ENCODE measurements around the gene CA12.
"Not testable (repeated sequence)": the region's sequence is repeated elsewhere in the genome, so short reads cannot be mapped to it uniquely, and the experiment has no call there.

Gene CA12

DNA sequence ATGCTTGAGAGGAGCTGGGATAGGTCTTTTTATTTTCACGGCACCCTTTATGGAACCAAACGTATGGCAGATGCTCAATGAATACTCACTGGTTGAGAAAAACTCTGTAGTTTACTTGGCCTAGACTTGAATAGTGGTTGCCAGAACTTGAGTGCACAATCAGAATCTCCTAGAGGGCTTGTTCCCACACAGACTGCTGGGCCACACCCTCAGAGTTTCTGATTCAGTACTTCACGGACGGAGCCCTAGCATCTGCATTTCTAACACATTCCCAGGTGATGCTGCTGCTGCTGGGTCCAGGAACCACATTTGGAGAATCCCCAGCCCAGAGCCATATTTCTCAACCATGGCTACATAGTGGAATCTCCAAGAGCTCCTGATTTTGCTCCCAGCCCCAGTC, 24.6 kb downstream of the CA12 start:
- DNase-seq (ENCODE audit: low spot score): no peak

DNA sequence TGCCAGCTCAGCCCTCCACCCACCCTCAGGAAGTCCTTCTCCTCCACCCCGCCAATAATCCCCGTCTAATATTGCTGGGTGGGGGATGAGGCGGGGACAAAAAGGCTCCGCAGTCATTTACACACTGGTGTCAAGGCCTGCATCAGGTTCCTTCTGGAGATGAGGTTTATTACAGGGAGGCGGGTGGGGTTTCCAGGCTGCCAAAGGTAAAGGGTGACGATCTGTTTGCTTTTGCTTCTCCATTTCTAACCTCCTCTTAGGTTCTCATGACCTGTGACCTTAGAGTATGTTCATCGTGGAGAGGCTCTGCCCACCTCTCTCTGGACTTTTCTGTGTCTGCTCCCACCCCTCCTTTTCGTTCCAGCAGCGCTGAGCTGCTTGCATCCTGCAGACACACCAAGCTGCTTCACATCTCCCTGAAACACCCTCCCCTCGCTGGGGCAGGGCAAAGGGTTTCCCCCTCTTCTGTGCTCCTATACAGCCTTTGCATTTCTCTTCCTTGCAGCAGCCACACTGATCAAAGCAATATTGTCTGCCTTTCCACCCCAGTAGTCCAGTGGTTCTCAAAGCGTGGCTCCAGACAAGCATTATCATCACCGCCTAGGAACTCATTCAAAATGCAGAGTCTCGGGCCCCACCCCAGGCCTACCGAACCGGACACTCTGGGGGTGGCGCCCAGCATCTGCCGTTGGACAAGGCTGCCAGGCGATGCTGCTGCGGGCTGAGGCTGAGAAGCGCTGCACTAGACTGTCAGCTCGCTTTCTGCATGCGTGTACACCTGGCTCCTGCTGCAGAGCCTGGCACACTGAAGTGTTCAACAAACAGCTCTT, 26.6 kb downstream of the CA12 start:
- no peak for DNase-seq (ENCODE audit: low spot score)

DNA sequence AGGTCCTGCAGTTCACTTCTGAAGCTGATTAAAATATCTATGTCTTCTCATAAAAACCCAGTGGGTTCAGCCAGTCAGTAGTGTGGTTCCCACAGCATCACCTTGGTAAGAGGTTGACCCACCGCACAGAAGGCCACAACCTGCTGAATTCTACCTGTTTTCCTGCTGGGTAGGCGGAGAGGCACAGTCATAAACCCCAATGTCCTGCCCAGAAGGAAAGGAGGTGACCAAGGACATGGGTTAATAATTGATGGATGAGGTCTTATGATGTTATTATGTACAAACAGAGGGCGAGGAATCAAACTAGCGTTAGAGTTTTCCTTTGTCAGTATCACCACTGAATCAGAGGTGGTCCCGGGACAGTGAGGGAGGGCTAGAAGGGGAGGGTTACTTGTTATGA, 27.8 kb downstream of the CA12 start:
- DNase-seq (ENCODE audit: low spot score): no peak

DNA sequence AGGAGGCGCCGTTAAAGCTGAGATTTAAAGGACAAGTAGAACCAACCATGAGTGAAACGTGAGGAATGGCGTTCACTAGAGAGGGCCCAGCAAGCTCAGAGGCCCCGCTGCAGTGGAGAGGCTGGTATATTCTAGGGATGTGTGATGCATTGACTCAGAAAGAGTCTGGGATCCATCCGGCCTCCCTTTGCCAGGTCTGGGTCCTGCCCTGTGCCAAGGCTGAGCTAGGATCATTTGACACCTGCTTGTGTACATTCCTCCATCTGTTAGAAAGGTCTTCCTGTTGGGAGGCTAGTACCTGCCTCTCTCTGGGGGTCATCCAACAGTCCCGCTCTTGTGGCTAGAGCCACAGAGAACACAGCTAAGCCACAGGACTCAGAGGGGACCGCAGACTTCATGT, 28.4 kb downstream of the CA12 start:
- no peak for DNase-seq (ENCODE audit: low spot score)

DNA sequence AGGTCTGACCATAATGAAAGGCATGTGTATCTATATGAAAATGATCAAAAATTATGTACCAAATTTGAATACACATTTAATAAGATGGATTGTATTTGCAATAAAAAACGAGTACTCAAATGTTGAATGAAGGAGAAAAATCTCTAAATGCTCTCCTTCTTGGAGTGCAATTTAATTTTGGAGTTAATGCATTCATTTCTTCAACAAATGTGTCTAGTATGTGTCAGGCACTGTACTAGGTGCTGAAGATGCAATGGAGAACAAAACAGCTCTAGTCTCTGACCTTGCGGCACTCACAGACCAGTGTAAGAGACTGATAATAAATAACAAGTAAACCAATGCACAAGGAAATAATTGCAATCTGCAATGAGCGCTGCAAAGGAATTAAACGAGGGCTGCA, 28.8 kb downstream of the CA12 start:
- no peak for DNase-seq (ENCODE audit: low spot score)

DNA sequence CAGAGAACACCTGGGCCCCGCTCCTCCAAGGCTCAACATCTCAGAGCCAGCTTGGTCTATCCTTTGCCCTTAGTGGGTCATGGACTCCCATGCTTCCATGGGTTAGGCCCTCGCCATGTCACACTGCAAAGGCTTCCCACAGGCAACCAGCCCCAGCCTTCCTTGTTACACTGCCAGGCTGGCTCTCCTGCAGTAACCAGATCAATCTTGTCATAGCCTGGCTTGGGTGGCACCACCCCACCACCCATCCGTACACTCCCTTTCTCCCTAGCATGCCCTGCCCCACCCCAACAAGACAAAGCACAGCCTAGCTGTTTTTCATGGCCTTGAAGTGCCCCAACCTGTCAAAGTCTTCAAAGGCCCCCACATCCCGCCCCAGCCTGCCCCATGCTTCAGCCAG, 30.5 kb downstream of the CA12 start:
- no peak for DNase-seq (ENCODE audit: low spot score)

DNA sequence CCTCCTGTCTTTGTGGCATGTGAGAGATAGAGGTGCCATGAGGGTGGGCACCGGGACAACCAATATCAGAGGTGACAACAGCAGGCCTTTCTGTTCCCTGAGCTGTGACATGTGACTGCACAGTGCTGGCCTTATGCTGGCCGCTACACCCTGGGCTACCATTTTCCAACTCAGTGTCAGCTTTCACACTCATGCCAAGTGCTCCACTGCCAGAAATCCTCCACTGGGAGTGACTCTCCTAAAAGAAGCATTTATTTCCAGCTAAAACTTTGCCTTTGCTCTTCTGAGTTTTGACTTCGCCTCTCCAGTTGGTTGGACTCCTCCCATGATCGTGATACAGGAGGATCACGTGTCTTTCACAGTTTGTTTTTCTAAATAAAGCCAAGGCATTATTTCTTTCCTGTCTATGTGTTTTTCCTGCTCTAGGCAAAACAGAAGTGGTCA, 31.4 kb downstream of the CA12 start:
- no peak for DNase-seq (ENCODE audit: low spot score)

DNA sequence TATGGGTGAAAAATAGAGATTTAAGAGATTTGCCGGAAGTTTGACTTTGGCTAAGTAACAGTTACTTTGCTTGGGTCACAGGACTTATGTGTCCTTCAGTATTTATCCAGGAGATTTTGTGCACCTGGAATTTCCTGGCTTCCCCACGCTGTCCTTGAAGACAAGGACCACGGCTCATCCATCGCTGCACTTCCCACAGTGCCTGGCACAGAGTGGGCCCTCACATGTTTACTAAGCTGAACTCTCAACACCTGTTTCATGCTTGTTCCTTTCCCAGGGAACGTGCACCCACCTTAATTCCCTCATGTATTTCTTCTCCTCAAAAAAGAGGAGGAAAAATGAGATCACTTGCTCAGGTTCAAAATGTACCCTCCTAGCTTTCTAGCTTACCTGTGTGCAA, 32.0 kb downstream of the CA12 start:
- DNase-seq (ENCODE audit: low spot score): no peak

DNA sequence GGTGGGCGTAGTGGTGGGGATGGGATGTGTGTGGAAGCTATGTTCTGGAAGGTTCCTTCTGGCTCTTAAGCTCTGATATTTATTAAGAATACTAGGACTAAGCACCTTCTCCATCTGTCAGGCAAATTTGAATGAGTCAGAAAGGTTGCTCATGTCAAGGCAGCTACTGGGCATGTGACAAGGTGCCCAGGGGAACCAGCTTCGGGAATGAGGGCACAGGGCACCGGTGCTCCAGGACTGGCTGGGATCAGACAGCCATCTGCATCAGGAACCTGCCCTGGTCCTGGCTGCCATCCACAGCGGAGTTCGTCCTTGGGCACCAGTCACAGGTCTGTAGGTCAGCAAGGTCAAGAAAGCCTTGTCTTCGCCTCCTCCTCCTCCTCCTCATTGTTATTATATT, 32.5 kb downstream of the CA12 start:
- DNase-seq (ENCODE audit: low spot score): no peak

DNA sequence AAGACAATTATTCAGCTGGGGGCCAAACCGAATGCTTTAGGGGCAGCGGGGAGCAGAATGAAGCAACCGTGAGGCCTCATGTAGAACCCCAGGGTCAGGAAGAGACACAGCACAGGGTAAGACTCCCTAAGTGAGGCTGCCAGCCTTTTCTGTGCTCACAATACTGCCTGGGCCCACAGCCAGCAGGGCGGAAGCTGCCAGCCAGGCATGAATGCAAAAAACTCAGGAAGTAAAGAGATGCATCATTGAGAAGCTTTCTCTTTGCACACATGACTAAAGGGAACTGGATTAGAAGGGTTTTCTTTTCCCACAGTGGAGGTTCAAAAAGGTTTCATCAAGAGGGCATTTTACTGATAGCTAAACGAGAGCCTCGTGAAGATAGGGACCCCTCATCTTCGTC, 33.3 kb downstream of the CA12 start:
- no peak for DNase-seq (ENCODE audit: low spot score)

DNA sequence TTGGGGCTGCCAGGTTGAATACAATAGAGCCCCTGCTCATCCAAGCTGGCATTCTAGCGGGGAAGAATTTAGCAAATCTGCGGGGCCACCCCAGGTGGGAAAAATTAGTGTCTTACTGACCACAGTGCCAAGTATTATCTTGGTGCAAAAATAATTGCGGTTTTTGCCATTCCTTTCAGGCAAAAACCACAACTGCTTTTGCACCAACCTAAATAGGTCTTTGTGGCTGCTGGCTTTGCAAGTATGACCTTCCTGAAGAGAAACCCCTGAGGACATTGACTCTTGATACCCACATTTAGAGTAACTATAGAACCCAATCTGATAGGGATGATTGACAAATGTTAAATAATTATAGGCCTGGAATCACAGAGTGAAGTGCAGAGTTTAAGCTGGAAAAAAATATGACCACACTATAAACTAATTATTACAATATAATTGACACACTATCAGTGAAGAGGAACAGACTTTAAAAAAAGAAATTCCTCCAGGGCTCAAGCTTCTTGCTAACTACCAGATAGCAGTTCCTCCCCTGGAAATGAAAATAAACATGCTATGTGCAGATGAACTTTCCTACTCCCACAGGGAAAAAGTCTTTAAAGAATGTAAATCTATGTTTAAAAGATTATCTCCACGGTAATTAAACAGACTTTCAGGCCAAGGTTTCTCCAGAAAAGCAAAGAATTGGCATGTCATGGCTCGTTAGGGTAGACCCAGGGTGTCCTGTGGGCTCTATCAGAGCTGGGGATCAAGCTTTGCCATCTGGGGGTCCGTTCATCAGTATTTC, 34.4 kb downstream of the CA12 start:
- no peak for DNase-seq (ENCODE audit: low spot score)

DNA sequence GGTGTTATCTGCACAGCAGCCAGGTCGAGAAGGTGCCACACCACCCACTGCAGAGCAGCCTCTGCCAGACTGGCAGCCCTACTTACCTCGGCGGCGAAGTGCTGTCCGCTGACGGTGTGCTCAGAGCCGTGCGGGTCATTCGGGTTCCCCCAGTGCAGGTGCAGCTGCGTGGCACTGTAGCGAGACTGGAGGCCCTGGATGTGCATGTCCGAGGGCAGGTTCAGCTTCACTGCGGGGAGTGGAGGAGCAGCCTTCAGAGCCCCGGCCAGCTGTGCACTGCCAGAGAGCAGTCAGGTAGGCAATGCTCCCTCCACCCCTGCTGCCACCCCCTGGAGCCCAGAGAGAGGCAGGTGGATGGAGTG, 36.3 kb downstream of the CA12 start:
- DNase-seq (ENCODE audit: low spot score): no peak

DNA sequence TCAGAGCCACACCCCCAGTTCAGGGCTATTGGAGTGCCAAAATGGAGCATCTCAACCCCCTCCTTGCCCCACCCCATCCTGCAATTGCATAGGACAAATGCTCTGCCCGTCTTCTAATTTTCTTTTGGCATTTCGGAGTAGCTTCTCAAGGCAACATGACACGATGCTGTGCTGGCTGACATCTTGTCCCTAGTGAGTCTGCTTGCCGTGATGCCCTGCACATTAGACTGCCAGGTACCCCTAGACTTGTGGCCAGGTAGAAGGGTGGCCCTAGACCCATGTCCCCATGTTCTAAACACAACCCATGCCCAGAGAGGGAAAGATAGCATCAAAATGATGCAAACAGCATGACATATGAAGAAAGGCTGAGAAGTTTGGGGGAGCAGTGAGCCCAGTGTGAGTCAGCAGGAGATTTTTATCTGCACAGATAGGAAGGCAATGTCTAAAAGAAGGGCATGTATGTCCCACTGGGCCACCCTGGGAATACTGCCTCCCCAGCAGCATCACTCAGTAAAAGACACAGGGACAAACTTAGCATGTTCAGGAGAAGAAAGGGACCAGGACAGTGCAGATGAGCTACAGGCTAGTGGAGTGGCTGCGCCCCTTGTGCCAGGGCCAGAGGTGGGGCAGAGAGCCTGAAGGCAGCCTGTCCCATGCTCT, 36.8 kb downstream of the CA12 start:
- DNase-seq (ENCODE audit: low spot score): no peak

DNA sequence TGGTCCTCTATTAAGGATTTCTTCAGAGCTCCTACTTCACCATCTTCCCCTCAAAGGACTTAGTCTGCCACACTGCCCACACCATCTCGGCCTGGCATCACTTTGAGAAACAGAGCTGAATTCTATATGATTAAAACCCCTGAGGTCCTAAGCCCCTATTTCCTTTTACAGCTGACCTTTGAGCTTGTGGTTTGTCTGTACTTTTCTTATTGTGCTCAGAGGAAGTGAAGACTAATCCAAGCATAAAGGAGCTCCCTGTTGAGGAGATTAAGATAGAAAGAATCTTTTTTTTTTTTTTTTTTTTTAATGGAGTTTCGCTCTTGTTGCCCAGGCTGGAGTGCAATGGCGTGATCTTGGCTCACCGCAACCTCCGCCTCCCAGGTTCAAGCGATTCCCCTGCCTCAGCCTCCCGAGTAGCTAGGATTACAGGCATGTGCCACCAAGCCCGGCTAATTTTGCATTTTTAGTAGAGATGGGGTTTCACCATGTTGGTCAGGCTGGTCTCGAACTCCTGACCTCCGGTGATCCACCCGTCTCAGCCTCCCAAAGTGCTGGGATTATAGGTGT, 38.6 kb downstream of the CA12 start:
- DNase-seq (ENCODE audit: low spot score): not testable (repeated sequence)

DNA sequence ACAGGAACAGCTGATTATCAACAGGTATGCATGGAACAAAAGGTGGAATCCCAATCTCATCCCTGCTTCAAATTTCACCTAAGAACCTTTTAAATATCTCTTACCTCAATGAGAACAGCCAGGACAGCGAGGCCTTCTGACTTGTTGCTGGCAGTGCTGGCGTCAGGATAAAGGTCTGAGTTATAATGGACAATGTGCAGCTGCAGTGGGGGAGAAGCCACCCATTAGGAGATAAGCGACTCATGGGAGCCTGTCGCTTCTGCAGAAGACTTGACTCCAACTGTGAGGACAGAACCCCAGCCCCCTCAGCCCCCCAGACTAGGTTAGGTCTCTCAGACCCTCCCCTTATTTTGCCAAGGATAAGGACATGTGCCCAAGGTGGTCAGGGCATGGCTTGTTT, 39.7 kb downstream of the CA12 start:
- no peak for DNase-seq (ENCODE audit: low spot score)

DNA sequence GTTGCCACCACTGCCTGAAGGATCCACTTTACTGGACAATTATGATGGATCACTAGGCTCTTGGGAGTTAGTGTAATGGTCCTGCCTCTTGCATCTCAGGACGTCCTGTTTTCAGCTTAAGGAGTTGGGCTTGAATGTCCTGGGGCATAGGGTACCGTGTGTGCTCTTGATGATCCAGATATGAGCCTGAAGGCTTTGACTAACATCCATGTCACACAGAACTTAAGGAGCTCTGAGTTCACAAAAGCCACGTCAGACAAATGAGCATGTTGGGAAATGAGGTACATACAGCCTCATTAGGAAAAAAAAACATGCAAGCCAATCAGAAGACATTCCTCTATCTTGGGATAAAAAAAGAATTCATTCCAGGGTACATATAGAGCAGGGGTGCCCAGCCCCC, 40.8 kb downstream of the CA12 start:
- no peak for DNase-seq (ENCODE audit: low spot score)

DNA sequence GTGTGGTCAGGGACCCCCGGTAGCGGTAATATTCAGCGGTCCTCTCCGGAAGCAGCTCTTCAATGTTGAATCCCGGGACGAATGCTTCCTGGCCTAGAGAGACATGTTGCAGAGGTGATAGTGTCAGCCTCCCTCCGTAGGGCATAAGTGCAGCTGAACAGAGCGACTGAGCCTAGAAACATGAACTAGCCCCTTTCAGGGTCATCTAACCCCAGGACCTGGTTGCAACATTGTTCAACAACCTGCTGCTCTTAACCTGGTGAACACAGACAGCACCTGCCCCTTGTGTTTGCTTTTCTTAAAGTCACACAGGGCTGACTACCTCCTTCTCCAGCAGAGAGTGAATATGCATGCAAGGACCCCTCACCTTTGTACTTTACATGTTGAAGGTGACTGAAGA, 41.3 kb downstream of the CA12 start:
- DNase-seq (ENCODE audit: low spot score): no peak

DNA sequence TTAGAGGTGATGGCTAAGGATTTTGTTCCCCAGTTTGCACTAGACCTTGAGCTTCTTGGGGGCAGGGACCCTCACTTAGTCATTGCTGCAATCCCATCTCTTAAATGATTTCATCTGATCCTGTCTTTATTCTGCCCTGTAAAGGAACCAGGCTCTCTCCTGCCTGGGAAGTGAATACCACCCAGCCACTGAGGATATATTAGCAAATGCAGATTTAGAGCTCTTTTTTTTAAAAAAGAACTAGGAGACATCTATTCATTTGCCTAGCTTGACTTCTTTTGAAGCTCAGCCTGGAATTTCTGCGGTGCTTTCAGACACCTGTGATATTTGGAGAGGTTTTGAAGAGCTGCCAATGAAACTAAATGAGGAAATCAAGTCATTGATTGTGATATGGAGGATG, 41.8 kb downstream of the CA12 start:
- DNase-seq (ENCODE audit: low spot score): no peak

DNA sequence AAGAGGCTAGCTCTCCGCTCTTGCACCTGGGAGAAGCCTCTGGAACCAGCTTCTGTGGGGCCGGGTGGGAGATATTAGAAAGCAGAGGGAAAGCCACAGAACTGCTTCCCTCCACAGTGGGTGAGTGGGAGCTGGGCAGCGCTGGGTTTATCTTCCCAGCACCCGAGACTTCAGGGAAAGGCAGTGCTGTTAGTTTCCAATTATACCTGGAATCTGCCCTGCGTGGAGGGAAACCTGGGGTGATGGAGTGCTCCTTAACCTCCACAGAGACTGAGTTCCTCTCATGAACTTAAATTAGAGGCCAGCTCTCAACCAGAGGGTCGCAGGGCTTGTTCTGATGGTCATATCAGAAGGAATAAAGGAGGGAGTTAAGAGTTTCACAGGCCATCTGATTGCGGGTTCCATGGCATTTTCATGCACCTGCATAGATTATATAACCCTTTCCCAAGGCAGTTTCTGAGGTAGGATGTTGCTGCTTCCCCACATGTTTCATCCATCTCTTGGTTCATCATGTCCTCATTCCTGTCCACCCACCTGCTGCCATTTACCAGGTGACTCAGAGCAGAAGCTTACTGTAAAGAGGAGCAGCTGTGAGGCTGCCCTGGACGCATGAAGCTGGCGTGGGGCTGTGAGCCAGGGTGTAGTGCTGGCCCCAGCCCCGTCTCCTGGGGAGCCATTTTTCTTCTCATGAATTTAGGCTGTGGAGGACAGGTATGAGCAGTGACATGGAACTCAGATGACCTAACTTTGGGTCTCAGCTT, 42.5 kb downstream of the CA12 start:
- no peak for DNase-seq (ENCODE audit: low spot score)

DNA sequence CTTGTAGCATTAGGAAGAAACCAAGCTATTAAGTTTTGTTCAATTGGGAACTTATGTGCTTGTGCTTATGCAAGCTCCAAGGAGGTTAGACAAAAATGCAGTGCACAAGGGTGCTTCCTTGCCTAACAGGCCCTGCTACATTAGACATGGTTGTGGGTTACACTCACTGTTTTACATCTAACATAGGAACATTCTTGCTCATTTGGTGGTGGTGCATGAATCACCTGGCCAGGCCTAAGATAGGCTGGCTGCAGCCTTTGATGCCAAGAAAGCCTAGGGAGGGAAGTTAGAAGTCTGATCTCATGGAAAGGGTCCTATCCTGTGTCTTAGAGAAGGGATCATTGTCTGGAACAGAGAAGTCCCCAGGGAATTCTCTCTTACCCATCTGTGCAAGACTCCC, 43.5 kb downstream of the CA12 start:
- DNase-seq (ENCODE audit: low spot score): no peak

DNA sequence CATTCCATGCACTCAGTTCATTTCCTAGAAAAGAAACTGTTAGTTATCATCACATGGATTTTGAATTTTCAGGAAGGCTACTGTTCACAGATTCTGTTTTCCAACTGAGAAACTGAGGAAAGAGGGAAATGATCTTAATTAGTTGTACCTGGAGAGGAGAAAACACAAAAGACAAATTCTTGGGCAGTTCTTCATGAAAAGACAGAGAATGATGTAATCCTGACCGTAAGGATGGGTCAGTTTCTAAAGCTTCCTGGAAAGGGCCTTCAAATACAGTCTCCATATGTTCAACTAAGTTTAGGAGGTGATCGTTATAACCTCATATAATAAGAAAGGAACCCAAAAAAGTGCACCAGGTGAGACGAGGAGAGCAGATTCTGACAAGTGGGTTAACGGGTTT, 44.6 kb downstream of the CA12 start:
- no peak for DNase-seq (ENCODE audit: low spot score)

All from germinal center (tissue), 1 donor.